ENCODE data around the gene RNF223. TPM values are rescaled to one million over a fixed set of nuclear protein-coding genes. Genes with fewer than 3 reads are reported as not detected.

RNF223 gene
- total and polyA plus RNA-seq, 4 donors, result 0.54 to 2.4 (median 1.4) TPM

- ATAC-seq (ENCODE audit: insufficient read depth, low FRiP score), result no peak
- Histone ChIP-seq H3K36me3 (ENCODE audit: control insufficient read depth in 4 of 4, insufficient read depth in 4 of 4, low read length in 4 of 4) (no peaks in the 10 kb centered on the region), H3K9ac (ENCODE audit: insufficient read depth in 1 of 2, low read length in 2 of 2) (no peak overlapping the region), H3K27ac (ENCODE audit: low read depth in 1 of 2, low read length in 1 of 2) (no peak overlapping the region), H3K27me3 (ENCODE audit: control insufficient read depth in 3 of 3, insufficient read depth in 3 of 3, low read length in 2 of 3) (peaks cover 5 to 48% (median 27%) of the 10 kb centered on the region in 3 donors), H3K9me3 (ENCODE audit: control insufficient read depth in 4 of 4, insufficient read depth in 3 of 4, low read length in 3 of 4) (no peaks in the 10 kb centered on the region), H3K4me1 (ENCODE audit: control insufficient read depth in 5 of 5, insufficient read depth in 5 of 5, low read length in 5 of 5) (peaks cover 0 to 13% (median 3%) of the 10 kb centered on the region in 5 donors), H3K4me3 (no peak overlapping the region)
- WGBS, 2 donors, result 11 to 15% methylated on average over 43 to 50 of the region's 50 CpGs
- TF ChIP-seq CTCF (IDR thresholded peaks at IDR 0.05; ENCODE audit: control extremely low read depth, extremely low read depth), result peak; percentile 84
- peak; percentile 31 to 43 (median 32) for DNase-seq
Observed at GRCh38 chr1:1063945-1064831, 9.9 kb downstream of the RNF223 start.

- DNase-seq (no peak), ATAC-seq (ENCODE audit: insufficient read depth, low FRiP score) (no peak)
- Histone ChIP-seq H3K27me3 (ENCODE audit: control insufficient read depth in 3 of 3, insufficient read depth in 3 of 3, low read length in 2 of 3) (peaks cover 5 to 54% (median 27%) of the 10 kb centered on the region in 3 donors), H3K9me3 (ENCODE audit: control insufficient read depth in 4 of 4, insufficient read depth in 3 of 4, low read length in 3 of 4) (no peaks in the 10 kb centered on the region), H3K36me3 (ENCODE audit: control insufficient read depth in 4 of 4, insufficient read depth in 4 of 4, low read length in 4 of 4) (no peaks in the 10 kb centered on the region), H3K4me1 (ENCODE audit: control insufficient read depth in 5 of 5, insufficient read depth in 5 of 5, low read length in 5 of 5) (peaks cover 0 to 12% (median 3%) of the 10 kb centered on the region in 5 donors), H3K9ac (ENCODE audit: insufficient read depth in 1 of 2, low read length in 2 of 2) (no peak overlapping the region), H3K4me3 (no peak overlapping the region), H3K27ac (ENCODE audit: low read depth in 1 of 2, low read length in 1 of 2) (no peak overlapping the region)
- WGBS, 2 donors, result 55 to 62% methylated on average over 22 to 24 of the region's 24 CpGs
- TF ChIP-seq CTCF (IDR thresholded peaks at IDR 0.05; ENCODE audit: control extremely low read depth, extremely low read depth), result no peak
Observed at GRCh38 chr1:1063261-1063944, 10.7 kb downstream of the RNF223 start.

GRCh38 chr1:1062348-1063163, 11.6 kb downstream of the RNF223 start:
- WGBS, 2 donors, result 26 to 27% methylated on average over 28 to 29 of the region's 29 CpGs
- no peak overlapping the region for H3K9ac ChIP-seq (ENCODE audit: insufficient read depth in 1 of 2, low read length in 2 of 2)
- H3K36me3 ChIP-seq (ENCODE audit: control insufficient read depth in 4 of 4, insufficient read depth in 4 of 4, low read length in 4 of 4), result no peaks in the 10 kb centered on the region
- no peak for DNase-seq
- no peak for ATAC-seq (ENCODE audit: insufficient read depth, low FRiP score)
- peaks cover 5 to 57% (median 19%) of the 10 kb centered on the region in 3 donors for H3K27me3 ChIP-seq (ENCODE audit: control insufficient read depth in 3 of 3, insufficient read depth in 3 of 3, low read length in 2 of 3)
- no peak for TF ChIP-seq CTCF (IDR thresholded peaks at IDR 0.05; ENCODE audit: control extremely low read depth, extremely low read depth)
- no peak overlapping the region for H3K4me3 ChIP-seq
- H3K27ac ChIP-seq (ENCODE audit: low read depth in 1 of 2, low read length in 1 of 2), result no peak overlapping the region
- H3K9me3 ChIP-seq (ENCODE audit: control insufficient read depth in 4 of 4, insufficient read depth in 3 of 4, low read length in 3 of 4), result no peaks in the 10 kb centered on the region
- peaks cover 0 to 9% (median 3%) of the 10 kb centered on the region in 5 donors for H3K4me1 ChIP-seq (ENCODE audit: control insufficient read depth in 5 of 5, insufficient read depth in 5 of 5, low read length in 5 of 5)
